Activated CD4-positive, alpha-beta T cell treated with anti-CD3 and anti-CD28 coated beads for 24 hours (primary cell): Measurements from ENCODE around the gene MT1G.
A peak's percentile ranks its signal among the peaks of the same experiment; 100 is the strongest.
"Not testable (repeated sequence)": the region's sequence is repeated elsewhere in the genome, so short reads cannot be mapped to it uniquely, and the experiment has no call there.

Experiments used
- DNase-seq, 2 donors: peaks; one replicate each; pipeline ENCODE4 v3.0.0-alpha.2; 2020; ENCODE audit warnings: low read depth in 2 of 2

The MT1G gene

GRCh38 chr16:56684926-56685590, 17.2 kb upstream of the MT1G start:
- DNase-seq, result no peak

- DNase-seq, result no peak
Measured at GRCh38 chr16:56684256-56684925, 16.5 kb upstream of the MT1G start.

DNA sequence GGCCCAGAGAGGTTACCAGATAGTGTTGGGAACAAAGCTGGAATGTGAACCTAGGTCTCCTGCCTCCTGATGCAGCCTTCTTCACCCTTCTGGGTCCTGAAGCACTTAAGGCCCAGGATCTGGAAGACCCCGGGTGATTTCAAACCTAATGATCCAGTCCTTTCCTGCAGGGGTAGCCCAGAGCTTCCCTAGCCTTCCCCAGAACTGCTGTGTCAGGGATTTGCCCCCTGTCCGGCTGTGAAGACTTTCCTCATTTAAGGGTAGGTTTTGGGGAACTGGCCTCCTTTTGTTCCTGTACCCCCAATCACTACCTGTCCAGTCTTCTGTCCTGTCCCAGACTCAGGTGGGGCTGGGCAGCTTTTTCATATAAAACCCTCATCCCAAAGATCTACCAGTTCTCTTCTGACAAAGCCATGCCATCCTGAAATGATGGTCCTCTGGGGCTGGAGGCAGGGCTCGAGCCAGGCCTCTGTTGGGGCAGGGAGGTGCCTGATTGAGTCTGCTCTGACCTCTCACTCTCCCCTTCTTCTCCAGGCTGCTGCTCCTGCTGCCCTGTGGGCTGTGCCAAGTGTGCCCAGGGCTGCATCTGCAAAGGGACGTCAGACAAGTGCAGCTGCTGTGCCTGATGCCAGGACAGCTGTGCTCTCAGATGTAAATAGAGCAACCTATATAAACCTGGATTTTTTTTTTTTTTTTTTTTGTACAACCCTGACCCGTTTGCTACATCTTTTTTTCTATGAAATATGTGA, 15.7 kb upstream of the MT1G start:
- no peak for DNase-seq

DNA sequence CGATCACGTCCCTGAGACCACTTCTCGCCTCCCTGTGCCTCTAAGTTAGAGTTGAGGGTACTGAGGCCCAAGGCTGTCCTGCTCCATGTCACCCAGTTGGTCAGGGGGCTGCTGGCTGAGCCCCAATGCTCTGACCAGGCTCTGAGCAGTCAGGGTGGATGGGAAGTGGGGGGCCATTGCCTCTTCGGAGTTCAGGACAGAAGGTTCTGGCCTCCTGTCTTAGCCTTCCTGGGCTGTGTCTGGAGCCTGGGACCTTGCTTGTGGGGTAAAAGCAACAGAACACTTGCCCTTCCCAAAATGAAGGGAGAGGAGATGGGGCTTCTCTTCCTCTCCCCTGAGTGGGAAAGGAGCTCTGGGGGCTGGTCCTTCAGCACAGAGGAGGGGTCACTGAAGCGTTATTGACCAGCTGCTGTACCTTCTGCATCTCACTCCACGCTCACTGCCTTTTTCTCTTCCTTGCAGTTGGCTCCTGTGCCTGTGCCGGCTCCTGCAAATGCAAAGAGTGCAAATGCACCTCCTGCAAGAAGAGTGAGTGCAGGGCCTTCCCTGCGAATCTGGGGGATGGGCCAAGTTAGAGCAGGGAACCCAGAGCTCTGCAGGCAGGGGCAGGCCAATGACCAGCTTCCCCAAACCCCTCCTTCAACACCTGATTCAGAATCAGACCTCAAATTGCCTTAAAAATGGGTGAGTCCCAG, 15.0 kb upstream of the MT1G start:
- no peak for DNase-seq

DNA sequence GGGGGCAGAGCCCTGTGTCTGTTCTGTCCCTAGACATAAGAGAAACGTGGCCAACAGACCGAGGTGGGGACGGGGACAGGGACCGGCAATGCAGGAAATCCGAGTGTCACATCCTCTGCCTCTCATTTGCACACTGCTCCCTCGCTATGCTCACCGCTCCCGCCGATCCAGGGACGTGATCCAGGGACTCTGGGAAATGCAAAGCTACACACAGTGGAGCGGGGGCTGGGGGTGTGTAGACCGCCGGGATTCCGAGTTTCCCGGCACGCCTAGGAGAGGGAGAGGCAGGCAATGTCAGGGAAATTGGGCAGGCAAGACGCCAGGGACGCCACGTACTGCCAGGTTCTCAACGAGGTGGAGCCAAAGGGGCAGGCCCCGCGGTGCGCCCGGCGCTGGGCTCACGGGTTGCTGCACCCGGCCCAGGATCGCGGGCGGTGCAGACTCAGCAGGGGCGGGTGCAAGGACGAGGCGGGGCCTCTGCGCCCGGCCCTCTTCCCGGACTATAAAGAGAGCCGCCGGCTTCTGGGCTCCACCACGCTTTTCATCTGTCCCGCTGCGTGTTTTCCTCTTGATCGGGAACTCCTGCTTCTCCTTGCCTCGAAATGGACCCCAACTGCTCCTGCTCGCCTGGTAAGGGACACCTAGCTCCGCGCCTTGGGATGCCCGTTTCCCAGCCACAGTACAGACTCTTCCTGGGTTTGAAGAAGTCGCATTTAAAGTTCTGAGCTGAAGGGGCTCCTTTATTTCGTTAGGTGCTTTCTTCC, 14.3 kb upstream of the MT1G start, which contains the start of gene MT1X:
MT1X (plus strand) TSS at position 532 of the 764 bp plus-strand sequence; CDS start at position 603, 71 bp downstream.
- peak; percentile 84 for DNase-seq

- DNase-seq, result no peak
Measured at GRCh38 chr16:56679818-56680217, 12.0 kb upstream of the MT1G start.

DNA sequence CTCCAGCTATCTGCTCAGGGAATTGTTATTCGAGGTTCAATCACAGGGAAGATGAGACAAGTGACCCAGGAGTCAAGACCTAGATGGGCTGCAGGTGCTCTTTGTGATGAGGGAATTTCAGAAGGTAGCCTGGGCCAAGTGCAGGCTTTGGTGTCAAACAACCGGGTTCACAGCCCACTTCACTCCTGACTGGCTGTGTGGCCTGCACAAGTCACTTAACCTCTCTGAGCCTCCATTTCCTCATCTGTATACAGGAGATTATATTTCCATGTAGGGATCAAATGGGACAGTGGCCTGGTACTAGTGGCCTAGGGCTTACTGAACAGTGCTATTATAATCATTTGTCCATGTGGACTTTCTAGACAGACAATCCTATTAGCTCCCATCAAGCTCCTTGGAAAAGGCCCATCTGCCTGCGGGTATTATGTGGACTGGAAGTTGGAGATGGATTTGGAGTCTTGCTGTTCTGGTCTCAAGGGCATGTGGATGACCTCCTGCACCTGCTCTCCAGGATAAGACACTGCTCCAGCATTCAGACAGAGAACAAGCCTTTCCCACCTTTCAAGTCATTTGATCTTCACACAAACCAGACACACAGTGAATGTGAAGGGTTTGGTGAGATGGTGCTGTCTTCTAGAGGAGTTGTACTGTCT, 11.3 kb upstream of the MT1G start:
- no peak for DNase-seq

DNA sequence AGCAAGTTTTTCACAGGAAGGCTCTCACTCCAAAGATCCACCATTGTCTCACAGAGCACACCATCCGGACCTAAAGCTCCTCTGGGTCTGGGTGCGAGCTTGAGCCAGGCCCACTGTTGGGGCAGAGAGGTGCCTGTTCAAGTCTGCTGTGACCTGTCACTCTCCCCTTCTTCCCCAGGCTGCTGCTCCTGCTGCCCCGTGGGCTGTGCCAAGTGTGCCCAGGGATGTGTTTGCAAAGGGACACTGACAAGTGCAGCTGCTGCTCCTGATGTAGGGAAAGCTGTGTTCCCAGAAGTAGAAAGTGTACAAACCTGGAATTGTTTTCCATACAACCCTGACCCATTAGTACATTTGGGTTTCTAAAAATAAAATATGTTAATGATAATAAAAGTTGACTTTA, 9.6 kb upstream of the MT1G start:
- no peak for DNase-seq

GRCh38 chr16:56675685-56676210, 7.9 kb upstream of the MT1G start:
- peak in 1 of 2 donors; percentile 43 for DNase-seq

GRCh38 chr16:56674570-56674969, 6.7 kb upstream of the MT1G start:
- DNase-seq, result not testable (repeated sequence)

DNA sequence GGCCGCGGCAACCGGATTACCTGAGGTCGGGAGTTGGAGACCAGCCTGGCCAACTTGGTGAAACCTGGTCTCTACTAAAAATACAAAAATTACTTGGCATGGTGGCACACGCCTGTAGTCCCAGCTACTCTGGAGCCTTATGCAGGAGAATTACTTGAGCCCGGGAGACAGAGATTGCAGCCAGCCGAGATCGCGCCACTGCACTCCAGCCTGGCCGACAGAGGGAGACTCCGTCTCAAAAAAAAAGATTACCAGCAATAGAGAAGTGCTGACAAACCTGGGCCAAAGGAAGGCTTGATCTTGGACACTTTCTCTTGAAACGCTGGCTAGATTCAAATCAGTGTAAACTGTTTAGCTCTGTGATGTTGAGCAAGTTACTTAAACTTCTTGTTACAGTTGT, 6.1 kb upstream of the MT1G start:
- no peak for DNase-seq

DNA sequence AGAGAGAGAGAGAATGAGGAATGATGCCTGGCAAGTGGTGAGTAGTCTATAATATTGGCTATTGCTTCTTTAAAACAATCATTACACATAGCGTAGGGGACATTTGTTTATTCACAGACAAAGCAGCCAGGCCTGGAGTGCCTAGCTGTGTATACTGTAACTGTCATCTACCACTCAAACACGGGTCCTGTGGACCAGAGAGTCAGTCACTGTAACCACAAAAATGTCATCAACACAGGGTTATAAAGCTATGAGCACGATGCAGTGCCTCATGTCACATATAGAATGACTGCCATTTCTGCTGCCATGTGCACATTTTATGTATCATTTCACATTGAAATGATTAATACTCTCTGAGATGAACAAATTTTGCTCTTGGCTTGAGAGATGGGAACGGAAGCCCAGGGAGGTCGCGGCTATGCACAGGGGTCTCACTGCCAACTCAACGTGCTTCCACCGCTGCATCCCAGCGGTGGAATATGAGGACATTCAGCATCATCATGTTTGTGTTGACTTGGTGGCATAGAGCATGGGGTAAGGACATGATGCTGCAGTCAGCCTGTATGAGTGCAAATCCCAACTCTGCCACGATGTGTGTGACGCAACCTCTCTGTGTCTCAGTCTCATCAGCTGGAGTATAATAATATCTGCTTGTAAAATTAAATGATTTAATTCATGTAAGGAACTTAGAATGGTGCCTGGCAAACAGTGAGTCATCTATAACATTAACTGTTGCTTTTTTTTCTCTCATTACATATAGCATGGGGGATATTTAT, 5.1 kb upstream of the MT1G start:
- no peak for DNase-seq

- DNase-seq, result not testable (repeated sequence)
Measured at GRCh38 chr16:56672171-56672570, 4.3 kb upstream of the MT1G start.

DNA sequence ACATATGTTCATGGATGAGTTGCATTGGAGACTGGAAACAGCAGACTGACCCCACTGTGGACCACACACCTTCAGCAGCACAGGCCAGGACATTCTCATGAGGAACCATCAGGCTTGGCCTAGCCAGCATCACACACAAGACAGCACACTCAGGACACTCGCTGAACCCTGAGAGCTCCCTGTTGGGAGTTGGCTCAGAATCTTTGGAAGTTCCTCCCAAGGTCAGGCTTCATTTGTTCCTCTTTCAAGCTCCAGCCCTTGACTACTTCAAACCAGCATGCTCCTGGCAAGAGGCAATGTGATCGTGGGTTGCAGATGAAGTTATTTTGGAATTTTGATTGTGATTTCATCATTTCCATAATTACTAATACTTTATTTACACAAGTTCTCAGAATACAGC, 3.8 kb upstream of the MT1G start:
- DNase-seq, result not testable (repeated sequence)

GRCh38 chr16:56670620-56670934, 2.7 kb upstream of the MT1G start:
- no peak for DNase-seq

GRCh38 chr16:56669840-56670619, 2.2 kb upstream of the MT1G start:
- DNase-seq, result no peak

DNA sequence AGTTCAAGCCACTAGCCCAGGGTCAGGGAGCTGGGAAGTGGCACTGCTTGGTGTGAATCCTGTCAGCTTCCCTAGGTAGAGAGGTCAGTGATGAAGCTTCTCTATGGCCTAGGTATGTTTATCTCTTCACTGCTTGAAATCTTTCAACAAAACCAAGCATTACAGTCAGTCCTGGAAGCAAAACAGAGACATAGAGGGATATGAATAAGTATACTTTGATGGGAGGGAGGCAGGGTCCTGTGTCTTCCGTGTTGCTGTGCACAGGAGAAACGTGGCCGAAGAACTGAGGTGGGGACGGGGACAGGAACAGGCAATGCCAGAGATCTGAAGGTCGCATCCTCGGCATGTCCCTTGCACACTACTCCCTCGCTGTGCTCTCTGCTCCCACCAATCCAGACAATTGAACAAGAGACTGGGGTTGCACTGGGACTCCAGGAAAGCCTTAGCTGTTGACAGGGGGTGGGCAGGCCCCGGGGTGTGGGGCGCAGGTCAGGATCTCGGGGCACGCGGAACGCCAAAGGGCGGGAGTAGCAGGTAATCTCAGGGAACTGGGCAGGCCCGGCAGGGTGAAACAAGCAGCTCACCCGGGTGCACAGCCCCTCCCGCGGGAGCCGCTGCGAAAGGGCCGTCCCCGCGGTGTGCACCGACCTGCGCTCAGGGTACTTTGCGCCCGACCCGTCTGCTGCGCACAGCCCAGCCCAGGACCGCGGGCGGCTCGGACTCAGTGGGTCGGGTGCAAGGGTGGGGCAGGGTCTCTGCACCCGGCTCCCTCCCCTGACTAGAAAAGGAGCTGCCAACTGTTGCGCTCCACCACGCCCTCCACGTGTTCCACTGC, 1.4 kb upstream of the MT1G start, which contains the start of gene MT1H:
MT1H (plus strand) TSS at position 810 of the 835 bp plus-strand sequence. CDS start 71 bp downstream, outside the sequence.
- no peak for DNase-seq
